Neural progenitor cell (in vitro differentiated cells): ENCODE data around the gene SLC23A2. TPM values are rescaled to one million over a fixed set of nuclear protein-coding genes. Genes with fewer than 3 reads are reported as not detected.

Source experiments
- DNase-seq: peaks from one replicate; pipeline ENCODE4 v3.0.0-alpha.2; 2016; ENCODE audit warnings: low spot score
- H2AFZ ChIP-seq: fragments of 200-600 bp; sonication (generic); replicated peaks from 2 replicates; pipeline ENCODE4 v1.6.1; 2016; ENCODE audit warnings: antibody characterized with exemption
- H3F3A ChIP-seq: fragments of 200-600 bp; sonication (generic); 2 replicates; pipeline ENCODE4 v1.6.1; 2016; ENCODE audit warnings: antibody characterized with exemption, low read depth
- H3K27ac ChIP-seq: fragments of 200-600 bp; sonication (generic); 2 replicates; pipeline ENCODE4 v1.5.1; 2016; ENCODE audit warnings: mild to moderate bottlenecking
- H3K27me3 ChIP-seq: fragments of 200-600 bp; sonication (generic); 2 replicates; pipeline ENCODE4 v1.6.1; 2016; ENCODE audit warnings: mild to moderate bottlenecking, moderate library complexity
- H3K36me3 ChIP-seq: fragments of 200-600 bp; sonication (generic); 2 replicates; pipeline ENCODE4 v1.5.1; 2016
- H3K4me1 ChIP-seq: fragments of 200-600 bp; sonication (generic); 2 replicates; pipeline ENCODE4 v1.6.1; 2016; ENCODE audit warnings: mixed run types
- H3K4me2 ChIP-seq: fragments of 200-600 bp; sonication (generic); 2 replicates; pipeline ENCODE4 v1.6.1; 2016
- H3K4me3 ChIP-seq: fragments of 200-600 bp; sonication (generic); 2 replicates; pipeline ENCODE4 v1.5.1; 2016
- H3K79me2 ChIP-seq: fragments of 200-600 bp; sonication (generic); 2 replicates; pipeline ENCODE4 v1.6.1; 2016; ENCODE audit warnings: low read depth
- H3K9ac ChIP-seq: fragments of 200-600 bp; sonication (generic); 2 replicates; pipeline ENCODE4 v1.6.1; 2016
- H3K9me3 ChIP-seq: fragments of 200-600 bp; sonication (generic); 2 replicates; pipeline ENCODE4 v1.5.1; 2016; ENCODE audit warnings: low read depth
- H4K20me1 ChIP-seq: fragments of 200-600 bp; sonication (generic); 2 replicates; pipeline ENCODE4 v1.6.1; 2016; ENCODE audit warnings: low read depth
- H3K27ac Mint-ChIP-seq: 3 replicates; pipeline ENCODE4 v1.8.0; 2021; ENCODE audit warnings: mixed read lengths
- H3K27me3 Mint-ChIP-seq: 2 replicates; pipeline ENCODE4 v1.8.0; 2022; ENCODE audit warnings: low read depth, mild to moderate bottlenecking, inconsistent platforms, moderate library complexity, mixed read lengths; ENCODE audit not compliant: insufficient read depth
- H3K36me3 Mint-ChIP-seq: 3 replicates; pipeline ENCODE4 v1.8.0; 2021; ENCODE audit warnings: mixed read lengths
- H3K4me1 Mint-ChIP-seq: 3 replicates; pipeline ENCODE4 v1.8.0; 2021; ENCODE audit warnings: mixed read lengths
- H3K4me3 Mint-ChIP-seq: 3 replicates; pipeline ENCODE4 v1.8.0; 2021; ENCODE audit warnings: mild to moderate bottlenecking, moderate library complexity, mixed read lengths
- H3K9me3 Mint-ChIP-seq: 3 replicates; pipeline ENCODE4 v1.8.0; 2020; ENCODE audit warnings: mixed read lengths
- EZH2 ChIP-seq: fragments of 200-600 bp; sonication (generic); IDR thresholded peaks from 2 replicates; pipeline ENCODE4 v1.6.1; 2017; ENCODE audit warnings: antibody characterized with exemption, mild to moderate bottlenecking, moderate library complexity
- EZH2phosphoT487 ChIP-seq: fragments of 200-600 bp; sonication (generic); IDR thresholded peaks from 2 replicates; pipeline ENCODE4 v1.6.1; 2017; ENCODE audit warnings: antibody characterized with exemption
- total RNA-seq: library from RNA; depleted of rRNA; stranded (reverse); fragments of >200 nt; gene quantifications from 2 replicates; pipeline ENCODE4 v1.2.3, GENCODE V29; 2015; ENCODE audit warnings: low replicate concordance
- TF ChIP-seq, protein P1 (sequence below): fragments of 200-600 bp; sonication (generic); IDR thresholded peaks from 2 replicates; pipeline ENCODE4 v1.5.1; 2017; ENCODE audit warnings: antibody characterized with exemption, mild to moderate bottlenecking

SLC23A2 gene
- total RNA-seq, 1 donor from 2014 or later: 13.0 TPM

DNA sequence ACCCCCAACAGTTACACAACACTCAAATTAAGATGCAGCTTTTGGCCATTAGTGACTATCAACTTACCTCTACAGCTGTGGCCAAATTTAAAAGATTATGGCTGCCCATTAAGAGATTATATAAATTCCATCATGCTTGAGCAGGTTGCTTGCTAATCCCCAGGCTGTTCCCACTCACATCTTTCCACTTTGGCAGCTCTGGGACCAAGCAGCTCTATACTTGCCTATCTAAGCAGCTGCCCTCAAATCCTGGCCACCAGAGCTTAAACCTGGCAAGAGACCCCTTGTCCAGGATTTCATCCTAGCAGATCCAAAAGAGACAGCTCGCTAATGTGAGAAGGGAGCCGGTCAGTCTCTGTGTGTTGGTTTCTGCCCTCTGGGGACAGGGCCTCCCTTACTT is 127.9 kb downstream of the SLC23A2 start:
- no peak overlapping the region for H3K27ac Mint-ChIP-seq

DNA sequence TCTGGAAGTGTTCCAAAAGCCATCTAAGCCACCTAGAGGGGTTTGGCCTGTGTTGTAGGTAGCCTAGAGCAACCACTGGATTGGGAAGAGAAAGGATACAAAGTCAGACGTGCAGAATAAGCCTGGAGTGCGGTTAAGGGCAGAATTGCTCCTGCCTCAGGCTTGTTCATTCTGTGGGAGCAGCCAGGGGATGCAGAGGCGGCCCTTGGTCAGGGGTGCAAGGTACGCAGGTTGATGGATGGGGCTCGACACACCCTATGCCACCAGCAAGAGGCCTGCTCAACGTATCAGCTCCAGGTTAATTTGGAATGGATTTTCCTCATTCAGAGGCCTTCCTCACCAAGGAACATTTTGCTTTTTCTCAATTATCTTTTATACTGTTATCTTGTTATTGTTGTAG is 129.8 kb downstream of the SLC23A2 start:
- H3F3A ChIP-seq: no peaks in the 10 kb centered on the region
- Mint-ChIP-seq H3K4me1 (peaks cover 13% of the 10 kb centered on the region), H3K9me3 (no peaks in the 10 kb centered on the region), H3K27me3 (peaks cover 4% of the 10 kb centered on the region), H3K4me3 (no peak overlapping the region), H3K36me3 (peaks cover 21% of the 10 kb centered on the region), H3K27ac (no peak overlapping the region)
- no peak for TF ChIP-seq EZH2phosphoT487
- no peak for TF ChIP-seq EZH2
- TF ChIP-seq, protein P1, sequence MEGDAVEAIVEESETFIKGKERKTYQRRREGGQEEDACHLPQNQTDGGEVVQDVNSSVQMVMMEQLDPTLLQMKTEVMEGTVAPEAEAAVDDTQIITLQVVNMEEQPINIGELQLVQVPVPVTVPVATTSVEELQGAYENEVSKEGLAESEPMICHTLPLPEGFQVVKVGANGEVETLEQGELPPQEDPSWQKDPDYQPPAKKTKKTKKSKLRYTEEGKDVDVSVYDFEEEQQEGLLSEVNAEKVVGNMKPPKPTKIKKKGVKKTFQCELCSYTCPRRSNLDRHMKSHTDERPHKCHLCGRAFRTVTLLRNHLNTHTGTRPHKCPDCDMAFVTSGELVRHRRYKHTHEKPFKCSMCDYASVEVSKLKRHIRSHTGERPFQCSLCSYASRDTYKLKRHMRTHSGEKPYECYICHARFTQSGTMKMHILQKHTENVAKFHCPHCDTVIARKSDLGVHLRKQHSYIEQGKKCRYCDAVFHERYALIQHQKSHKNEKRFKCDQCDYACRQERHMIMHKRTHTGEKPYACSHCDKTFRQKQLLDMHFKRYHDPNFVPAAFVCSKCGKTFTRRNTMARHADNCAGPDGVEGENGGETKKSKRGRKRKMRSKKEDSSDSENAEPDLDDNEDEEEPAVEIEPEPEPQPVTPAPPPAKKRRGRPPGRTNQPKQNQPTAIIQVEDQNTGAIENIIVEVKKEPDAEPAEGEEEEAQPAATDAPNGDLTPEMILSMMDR: no peak
- H3K4me3 ChIP-seq: no peak overlapping the region
- H3K4me2 ChIP-seq: no peak overlapping the region
- H4K20me1 ChIP-seq: no peaks in the 10 kb centered on the region
- H3K9ac ChIP-seq: no peak overlapping the region
- H3K9me3 ChIP-seq: no peaks in the 10 kb centered on the region
- no peak overlapping the region for H3K27ac ChIP-seq
- no peaks in the 10 kb centered on the region for H3K79me2 ChIP-seq
- H3K27me3 ChIP-seq: no peaks in the 10 kb centered on the region
- H3K36me3 ChIP-seq: no peaks in the 10 kb centered on the region
- DNase-seq: no peak
- peaks cover 6% of the 10 kb centered on the region for H3K4me1 ChIP-seq
- H2AFZ ChIP-seq: no peak overlapping the region

More for the DNA sequence above, 127.9 kb downstream of the SLC23A2 start:
- no peaks in the 10 kb centered on the region for H3K36me3 ChIP-seq
- no peaks in the 10 kb centered on the region for H3K9me3 Mint-ChIP-seq
- H3K27me3 Mint-ChIP-seq: peaks cover 4% of the 10 kb centered on the region
- no peaks in the 10 kb centered on the region for H3K79me2 ChIP-seq
- H3K4me1 Mint-ChIP-seq: peaks cover 13% of the 10 kb centered on the region
- H3K9ac ChIP-seq: no peak overlapping the region
- peaks cover 13% of the 10 kb centered on the region for H3K36me3 Mint-ChIP-seq
- H3K4me2 ChIP-seq: no peak overlapping the region
- H3K4me1 ChIP-seq: peaks cover 6% of the 10 kb centered on the region
- H3F3A ChIP-seq: no peaks in the 10 kb centered on the region
- H4K20me1 ChIP-seq: no peaks in the 10 kb centered on the region
- no peak overlapping the region for H2AFZ ChIP-seq
- no peak overlapping the region for H3K27ac ChIP-seq
- no peaks in the 10 kb centered on the region for H3K9me3 ChIP-seq
- TF ChIP-seq, protein P1: no peak
- no peak for TF ChIP-seq EZH2
- no peak for TF ChIP-seq EZH2phosphoT487
- H3K4me3 Mint-ChIP-seq: no peak overlapping the region
- no peak overlapping the region for H3K4me3 ChIP-seq
- H3K27me3 ChIP-seq: no peaks in the 10 kb centered on the region
- peak; percentile 24 for DNase-seq

DNA sequence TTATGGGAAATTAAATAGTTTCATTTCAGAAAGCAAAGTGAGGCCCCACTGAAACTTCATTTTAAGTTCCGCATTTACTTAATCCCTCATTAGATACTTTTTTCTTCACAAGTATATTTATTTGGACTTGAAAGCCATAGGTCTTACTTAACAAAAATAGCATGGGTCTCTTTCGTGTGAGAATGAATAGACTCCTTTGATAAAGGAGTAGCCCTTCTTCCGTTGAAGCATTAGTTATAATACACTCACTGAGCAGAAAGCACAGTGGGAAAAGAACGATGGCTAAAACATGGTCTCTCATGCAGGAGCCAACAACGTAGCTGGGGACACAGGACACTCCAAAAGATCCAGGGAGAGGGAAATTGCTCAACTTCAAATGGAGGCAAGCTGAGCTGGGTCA is 130.4 kb downstream of the SLC23A2 start:
- Mint-ChIP-seq H3K4me1 (peaks cover 13% of the 10 kb centered on the region), H3K4me3 (no peak overlapping the region), H3K27me3 (peaks cover 4% of the 10 kb centered on the region), H3K27ac (no peak overlapping the region), H3K36me3 (peaks cover 21% of the 10 kb centered on the region), H3K9me3 (no peaks in the 10 kb centered on the region)
- H3K27me3 ChIP-seq: no peaks in the 10 kb centered on the region
- H3K9me3 ChIP-seq: no peaks in the 10 kb centered on the region
- TF ChIP-seq EZH2phosphoT487 (no peak), EZH2 (no peak)
- TF ChIP-seq, protein P1: no peak
- H3K79me2 ChIP-seq: no peaks in the 10 kb centered on the region
- DNase-seq: no peak
- H3K4me3 ChIP-seq: no peak overlapping the region
- H3K4me1 ChIP-seq: peaks cover 6% of the 10 kb centered on the region
- no peak overlapping the region for H3K27ac ChIP-seq
- H3K36me3 ChIP-seq: no peaks in the 10 kb centered on the region
- no peaks in the 10 kb centered on the region for H4K20me1 ChIP-seq
- no peak overlapping the region for H3K9ac ChIP-seq
- H3F3A ChIP-seq: no peaks in the 10 kb centered on the region
- H3K4me2 ChIP-seq: no peak overlapping the region
- no peak overlapping the region for H2AFZ ChIP-seq
